NOMO-1 treated with DMSO at 0.1 percent for 48 hours (cell line): ENCODE results near the gene RPS27L.

Source experiments
- DNase-seq: peaks from one replicate; lab custom pipeline; 2025; ENCODE audit not compliant: unreplicated experiment; lab: John Stamatoyannopoulos, UW

The RPS27L gene

DNA sequence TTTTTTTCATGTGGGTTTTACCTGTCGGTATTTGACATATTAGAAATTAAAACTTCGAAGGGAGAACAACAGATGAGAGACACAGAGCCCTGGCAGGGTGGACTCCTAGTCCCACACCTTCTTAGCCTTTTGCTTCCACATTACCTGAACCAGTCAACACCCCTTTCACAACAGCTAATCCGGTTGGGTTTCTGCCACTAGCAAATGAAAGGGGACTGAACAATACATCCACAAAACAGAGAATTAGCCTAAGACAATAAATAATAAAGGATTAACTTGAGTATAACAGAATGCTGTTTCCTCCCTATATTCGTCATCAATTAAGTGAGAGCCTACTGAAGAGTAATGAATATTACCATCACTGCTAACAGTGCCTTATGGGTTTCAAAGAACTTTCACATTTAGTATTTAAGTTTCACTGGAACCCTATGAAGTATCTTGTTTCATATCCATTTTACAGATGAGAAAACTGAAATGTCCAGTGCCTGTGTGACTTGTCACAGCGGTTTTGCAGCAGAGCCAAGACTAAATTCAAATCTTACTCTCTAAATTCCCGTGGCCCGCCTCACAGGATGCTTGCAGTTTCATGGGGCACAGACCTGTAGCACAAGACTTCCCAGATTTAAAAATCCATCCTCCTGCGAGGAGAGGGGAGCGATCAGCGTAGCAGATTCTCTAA lies 31.1 kb upstream of the RPS27L start:
- no peak for DNase-seq

DNA sequence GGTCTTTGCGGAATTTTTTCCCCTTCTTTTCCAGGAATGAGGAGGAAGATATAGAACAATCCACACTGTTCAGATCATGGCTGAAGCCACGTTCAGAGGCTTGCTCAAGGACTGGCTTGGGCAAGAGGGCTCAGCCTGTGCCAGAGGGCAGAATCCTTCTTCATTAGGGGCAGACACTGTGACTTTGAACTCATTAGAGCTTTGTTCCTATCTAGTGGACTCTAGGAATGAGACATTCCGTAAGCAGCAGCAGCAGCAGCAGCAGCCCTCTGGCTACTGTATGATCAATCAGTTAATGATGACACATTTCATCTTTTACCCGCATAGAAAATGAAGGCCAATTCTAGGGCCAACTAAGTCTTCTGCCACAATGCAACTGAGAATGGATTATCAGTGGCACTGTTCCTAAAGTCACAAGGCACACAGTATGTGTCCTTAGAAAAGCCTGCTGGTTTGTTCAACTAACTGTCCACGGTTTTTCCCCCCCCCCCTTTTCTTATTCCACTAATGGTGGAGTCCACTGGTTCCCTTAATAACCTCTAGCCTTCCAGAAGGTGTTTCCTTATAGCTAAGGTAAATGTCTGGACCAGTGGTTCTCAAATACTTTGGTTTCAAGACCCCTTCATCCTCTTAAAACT lies 30.4 kb upstream of the RPS27L start:
- no peak for DNase-seq

DNA sequence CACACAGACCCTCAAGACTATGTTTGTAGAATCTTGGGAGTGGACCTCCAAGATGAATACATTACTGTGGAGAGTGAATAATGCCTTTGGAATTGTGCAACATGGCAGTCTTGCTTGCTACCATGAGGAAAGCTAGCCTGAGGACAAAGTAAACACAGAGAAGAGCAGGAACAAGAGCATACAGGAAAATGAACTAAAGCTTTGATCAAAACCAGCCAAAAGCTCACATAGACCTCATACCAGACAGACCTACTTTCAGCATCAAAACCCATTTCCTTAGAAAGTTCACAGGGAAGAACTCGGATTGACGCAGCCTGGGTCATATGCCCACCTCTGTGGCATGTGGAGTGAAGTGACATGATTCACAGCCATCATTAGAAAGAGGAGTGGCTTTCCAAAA lies 28.8 kb upstream of the RPS27L start:
- DNase-seq = no peak

DNA sequence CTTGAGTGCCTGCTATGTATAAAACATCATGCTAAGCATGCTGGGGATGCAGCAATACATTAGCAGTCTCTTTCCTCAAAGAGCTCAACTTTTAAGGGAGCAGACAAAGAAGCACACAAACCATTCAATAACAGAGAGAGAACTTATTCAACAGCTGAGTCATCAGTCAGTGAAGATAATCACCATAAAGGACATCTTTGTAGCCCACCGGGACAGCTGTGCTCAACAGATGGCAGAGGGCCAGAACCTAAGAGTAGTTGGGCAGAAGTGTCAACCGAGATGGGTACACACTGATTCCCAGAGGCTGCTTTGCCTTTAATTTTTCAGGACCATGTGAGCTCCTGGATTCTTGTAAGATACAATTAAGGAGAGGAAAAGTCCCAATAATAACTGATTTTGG lies 27.9 kb upstream of the RPS27L start:
- DNase-seq = no peak

DNA sequence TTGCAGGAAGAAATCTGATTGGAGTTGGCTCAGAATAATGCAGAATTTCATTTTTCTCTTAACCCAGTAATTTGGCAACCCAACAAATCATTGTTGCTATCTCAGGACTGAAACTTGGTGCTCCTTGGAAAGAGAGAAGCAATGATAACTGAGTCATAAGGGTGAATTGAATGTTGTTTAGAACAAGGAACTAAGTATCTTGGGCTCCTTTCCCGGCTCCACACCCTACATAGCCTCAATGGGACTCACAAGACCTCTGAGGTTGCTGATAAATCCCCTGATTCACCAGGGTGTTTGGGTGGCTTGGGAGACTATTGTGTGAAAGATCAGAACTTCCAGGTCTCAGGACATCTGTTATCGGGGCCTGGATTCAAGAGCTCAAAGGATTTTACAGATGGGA lies 24.4 kb upstream of the RPS27L start:
- no peak for DNase-seq

DNA sequence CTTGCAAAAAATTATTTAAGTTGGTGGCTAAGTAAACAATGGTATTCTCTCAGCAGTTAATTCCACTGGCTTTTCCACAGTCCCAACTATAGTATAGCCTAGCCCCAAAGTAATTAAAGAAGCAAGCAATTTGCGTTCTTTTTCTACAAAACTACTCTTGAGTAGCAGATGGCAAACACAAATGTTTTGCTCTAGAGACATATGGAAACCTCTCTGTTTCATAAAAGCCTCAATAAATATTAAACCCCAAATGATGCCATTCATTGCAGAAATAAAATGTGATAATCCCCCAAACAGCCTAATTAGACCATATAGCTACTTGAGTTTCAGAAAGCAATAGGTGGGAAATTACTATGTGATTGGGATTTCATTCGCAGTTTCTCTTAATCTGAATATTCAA lies 23.5 kb upstream of the RPS27L start:
- DNase-seq = no peak

DNA sequence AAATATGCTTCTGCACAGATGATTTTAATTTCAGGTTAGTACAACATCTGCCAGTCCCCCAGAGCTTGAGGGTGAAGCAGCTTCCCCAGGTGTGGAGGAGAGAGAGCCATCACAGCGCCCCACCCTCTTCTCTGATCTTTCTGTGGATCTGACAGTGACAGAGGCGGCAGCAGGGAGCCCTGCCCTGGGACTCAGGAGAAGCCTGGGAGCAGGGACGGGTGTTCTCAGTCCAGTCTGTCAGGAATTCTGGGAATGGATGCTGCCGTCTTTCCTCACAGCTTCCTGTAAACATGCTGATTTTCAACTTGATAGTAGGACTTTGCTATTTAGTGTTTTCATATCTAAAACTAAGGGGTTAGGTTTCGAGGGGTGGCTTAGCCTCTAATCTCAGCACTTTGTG lies 20.8 kb upstream of the RPS27L start:
- no peak for DNase-seq

DNA sequence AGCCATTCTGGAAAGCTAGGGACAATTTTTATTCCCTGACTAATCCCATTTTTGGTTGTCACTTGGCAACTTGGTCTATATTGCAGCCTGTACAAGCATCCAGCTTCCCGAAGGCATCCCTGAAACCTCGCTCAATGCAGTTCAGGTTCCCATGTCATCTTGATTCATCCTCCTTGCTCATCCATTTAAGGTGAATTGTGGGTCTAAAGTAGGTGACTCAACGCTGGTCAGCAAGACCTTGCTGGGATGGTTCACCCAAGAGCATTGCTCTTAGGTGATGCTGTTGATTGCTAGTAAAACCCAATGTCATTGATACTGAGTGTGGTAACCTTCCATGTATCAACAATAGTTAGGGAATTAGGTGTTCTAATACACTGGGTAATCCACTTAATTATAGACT lies 19.0 kb upstream of the RPS27L start:
- no peak for DNase-seq

DNA sequence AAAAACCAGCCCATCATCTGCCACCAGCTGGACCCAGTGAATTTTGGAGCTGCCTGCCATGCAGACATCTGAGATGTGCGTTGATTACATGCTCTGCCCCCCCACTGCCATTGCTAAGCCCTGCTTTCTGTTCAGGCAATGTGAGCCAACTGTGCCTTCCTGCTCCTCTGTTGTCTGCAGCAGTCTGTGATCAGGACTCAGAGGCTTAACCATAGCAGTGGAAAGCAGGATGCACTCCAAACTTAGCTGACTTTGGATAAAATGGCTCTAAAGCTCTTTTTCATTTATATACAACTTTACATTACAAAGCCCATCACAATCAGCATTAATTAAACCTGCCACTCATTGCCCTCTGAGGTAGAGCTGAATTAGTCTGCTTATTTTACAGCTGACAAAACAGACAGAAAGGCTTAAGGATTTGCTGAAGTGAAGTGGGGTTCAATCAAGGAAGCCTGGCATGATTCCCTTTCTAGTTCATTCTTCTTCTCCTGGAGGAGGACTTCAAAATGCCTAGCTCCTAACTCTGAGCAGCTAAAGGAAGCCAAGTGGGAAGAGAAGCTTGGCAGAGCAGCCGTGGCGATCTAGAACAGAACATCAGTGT lies 15.7 kb upstream of the RPS27L start:
- no peak for DNase-seq

DNA sequence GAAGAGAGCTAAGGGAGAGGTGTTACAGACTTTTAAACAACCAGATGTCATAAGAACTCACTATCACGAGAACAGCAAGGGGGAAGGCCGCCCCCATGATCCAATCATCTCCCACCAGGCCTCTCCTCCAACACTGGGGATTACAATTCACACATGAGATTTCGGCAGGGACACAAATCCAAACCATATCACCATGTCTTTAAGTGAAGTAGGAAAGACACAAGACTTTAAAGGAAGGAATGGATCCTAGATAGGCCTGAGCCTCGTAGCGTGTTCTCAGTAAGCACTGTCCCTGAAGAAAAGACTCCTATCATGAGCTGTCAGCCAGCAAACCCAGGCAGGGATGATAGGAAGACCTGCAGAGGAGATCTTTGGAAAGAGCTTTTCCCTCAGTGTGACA lies 15.1 kb upstream of the RPS27L start:
- no peak for DNase-seq

DNA sequence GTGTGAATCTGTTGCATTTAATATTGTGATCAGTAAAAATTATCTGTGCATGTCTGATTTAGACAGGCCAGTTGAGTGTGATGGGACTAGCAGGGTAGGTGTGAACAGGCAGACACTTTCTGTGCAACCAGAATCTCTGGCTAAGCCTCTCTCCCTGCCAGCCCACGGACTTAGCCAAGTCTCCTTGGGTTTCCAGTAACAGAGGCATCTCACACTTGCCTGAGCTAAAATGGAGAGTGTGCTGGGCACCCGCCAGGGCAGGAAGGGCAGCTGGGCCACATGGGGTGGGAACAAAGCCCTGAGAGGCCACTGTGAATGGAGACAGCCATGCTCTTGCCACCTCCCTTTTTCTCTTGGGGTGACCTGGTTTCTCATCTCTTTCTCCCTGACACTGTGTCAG lies 12.5 kb upstream of the RPS27L start:
- DNase-seq = no peak

DNA sequence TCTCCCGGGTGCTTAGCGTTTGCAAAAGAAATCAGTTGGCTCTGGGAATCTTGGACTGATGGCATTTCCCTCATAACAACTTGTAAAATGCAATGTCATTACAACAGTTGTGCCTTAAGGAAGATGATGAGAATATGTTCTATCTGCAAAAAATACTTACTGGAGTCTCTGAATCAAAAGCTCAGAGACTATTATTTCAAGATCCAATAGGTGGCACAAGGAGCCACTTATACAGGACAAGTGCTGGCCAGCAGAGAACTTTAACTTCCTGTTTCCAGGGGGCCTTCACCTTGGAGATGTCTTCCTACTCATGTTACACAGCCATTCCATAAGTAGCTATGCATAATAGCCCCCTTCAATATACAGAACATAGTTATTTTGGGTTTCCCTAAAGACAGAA lies 8.9 kb upstream of the RPS27L start:
- peak; percentile 29 for DNase-seq

DNA sequence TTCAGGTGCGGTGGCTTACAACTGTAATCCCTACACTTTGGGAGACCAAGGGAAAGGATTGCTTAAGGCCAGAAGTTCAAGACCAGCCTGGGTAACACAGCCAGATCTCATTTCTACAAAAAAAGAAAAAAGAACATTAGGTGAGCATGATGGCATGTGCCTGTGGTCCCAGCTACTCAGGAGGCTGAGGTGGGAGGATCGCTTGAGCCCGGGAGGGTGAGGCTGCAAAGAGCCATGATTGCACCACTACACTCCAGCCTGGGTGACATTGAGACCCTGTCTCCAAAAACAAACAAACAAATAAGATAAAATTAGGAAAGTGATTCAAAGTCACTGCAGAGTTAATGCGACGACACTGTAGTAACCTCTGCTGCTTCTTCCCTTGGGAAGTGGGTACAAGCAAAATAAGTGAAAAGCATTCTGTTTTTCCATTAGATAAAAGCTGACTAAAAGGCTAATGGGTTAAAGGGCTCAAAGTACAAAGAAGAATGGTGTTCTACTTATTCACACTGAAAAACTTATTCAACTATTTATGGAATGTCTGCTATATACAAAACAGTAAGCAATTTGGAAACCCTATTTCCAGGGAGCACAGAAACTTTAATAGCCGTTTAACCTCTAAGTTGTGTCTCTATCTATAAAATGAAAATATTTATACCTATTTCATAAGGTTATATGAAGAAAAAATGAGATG lies 8.0 kb upstream of the RPS27L start:
- no peak for DNase-seq

DNA sequence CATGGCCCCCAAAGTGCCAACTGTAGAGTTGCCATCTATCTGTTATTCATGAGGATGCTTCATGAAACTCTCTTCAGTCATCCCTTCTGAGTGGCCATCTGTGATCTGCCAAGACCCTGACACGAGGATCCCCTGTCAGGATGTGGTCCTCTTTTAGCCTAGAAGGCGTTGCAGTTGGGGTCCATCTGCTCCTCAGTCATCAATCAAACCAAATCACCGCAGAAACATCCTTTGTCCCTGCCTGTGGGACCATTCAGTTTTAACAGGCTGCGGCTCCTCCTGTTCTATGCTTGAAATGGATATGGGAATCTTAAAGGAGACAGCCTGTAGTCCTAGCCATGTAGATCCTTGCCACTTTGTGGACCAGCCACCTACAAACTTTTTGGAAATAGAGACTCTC lies 5.9 kb upstream of the RPS27L start:
- no peak for DNase-seq

DNA sequence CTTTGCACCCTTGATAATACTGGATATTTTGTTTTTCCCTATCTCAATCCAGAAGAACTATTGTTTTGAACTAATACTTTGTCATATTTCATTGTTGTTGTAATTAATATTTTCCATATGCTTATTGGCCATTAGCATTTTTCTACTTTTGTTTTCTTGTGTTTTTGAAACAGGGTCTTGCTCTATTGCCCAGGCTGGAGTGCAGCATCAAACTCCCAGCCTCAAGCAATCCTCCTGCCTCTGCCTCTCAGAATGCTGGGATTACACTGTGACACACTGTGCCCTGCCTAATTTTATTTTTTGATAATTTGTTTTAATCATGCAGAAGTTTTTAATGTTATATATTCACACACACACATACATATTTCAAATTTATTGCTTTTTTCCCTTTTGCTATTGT lies 3.4 kb upstream of the RPS27L start:
- no peak for DNase-seq

DNA sequence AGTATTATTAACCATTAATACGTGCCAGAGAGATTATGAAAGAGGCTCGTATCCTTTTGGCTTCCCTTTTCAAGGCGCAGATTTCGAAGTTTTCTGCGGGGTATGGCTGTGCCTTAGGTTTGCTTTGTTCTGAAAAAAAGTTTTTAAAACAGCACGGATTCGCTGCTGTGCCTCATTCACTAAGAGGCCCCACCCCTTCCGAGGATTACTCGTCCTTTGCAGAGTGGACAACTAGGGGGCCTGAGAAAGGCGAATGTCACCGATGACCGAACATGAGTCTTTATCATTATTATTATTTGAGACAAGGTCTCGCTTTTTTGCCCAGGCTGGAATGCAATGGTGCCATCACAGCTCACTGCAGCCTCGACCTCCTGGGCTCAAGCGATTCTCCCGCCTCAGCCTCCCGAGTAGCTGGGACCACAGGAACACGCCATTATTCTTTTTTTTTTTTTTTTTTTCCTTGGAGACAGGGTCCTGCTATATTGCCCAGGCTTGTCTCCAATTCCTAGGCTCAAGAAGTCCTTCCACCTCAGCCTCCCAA lies 684 bp upstream of the RPS27L start:
- DNase-seq = peak; percentile 59

DNA sequence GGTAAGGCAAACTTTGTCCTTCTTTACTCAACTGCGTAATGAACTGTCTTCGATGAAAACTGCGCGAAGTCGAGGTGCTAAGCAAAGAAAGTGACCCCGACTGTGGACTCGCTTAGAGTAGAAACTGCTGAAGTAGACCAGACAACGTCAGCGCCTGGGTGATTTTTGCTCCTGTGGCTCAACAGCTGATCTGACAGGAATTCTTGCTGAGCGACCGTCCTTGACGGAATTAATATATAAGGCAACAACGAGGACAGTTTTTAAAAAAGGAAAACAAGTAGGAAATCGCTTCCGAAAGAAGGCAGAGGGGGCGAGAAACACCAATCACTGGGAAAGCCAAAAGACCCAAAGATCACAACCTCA lies 541 bp downstream of the RPS27L start:
- DNase-seq = peak; percentile 28

DNA sequence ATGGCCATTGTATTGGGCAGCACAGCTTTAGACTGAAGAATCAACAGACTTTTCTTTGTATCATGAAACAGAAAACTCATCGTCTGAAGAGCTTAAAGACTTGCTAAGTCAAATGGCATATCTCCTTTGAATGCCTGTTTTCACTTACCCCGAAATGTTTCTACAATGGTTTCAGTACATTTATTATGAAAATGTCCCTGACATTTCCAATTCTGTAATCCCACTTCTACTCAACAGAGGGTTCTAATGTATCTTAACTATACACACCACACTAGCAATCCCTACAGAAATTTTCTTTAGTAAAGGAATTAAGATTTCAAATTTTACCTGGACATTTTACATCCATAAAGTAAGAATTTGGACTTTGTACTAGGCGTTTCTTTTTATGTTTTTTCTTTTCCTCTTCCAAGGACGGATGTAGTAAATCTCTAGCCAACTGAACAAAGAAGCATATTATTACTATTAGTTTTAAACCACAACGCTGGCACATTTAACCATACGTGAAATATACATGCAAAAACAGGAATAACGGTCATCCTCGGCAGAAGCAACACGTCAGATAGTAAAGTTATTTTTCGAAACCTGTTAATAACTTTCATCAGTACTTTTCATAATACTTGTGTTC lies 1.1 kb downstream of the RPS27L start:
- DNase-seq = no peak

DNA sequence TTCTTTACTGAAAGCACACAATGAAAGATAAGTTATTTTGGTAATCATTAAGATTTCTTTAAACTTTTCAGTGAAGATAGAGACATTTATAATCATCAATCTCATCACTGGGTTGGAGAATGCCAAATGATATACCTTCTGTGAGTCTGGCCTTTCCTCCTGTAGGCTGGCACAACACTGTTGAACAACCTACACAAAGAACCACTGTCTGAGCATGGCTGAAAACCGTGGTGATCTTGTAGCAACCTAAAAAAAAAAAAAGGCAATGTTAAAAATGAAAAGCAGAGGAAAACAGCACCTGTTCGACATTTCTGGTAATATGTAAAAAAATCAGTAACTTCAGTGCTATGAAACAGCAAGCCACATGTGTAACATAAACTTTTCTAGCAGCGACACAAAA lies 1.8 kb downstream of the RPS27L start:
- no peak for DNase-seq

DNA sequence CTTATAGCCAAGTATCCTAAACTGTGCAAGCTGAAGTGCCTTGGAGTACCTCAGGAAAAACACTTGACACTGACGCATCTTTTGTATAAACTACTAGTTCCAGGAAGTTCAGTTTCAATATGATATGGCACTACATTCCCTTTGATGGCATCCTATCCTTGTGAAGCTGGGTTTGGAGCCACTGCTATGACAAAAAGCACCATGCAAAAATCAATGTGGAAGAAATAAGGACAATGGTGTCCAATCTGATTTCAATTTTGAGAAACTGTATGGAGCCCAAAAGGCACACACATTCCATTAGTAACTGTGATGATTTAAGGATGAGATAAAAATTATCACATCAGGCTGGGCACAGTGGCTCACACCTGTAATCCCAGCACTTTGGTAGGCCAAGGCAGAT lies 5.6 kb downstream of the RPS27L start:
- DNase-seq = no peak

DNA sequence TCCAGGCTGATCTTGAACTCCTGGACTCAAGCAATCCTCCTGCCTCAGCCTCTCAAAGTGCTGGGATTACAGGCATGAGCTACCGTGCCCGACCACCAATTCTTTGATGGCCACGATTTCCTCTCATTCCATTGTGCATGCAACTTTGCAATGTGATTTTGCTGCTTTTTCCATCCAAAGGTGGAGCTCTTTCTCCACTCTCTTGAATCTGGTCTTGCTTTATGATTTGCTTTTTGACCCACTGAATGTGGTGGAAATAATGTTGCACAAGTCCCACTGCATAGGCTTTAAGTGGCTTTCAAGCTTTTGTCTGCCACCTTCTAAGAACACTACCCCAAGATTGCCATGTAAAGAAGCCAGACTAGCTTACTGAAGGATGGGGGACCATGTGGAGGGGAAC lies 10.6 kb downstream of the RPS27L start:
- DNase-seq = no peak

DNA sequence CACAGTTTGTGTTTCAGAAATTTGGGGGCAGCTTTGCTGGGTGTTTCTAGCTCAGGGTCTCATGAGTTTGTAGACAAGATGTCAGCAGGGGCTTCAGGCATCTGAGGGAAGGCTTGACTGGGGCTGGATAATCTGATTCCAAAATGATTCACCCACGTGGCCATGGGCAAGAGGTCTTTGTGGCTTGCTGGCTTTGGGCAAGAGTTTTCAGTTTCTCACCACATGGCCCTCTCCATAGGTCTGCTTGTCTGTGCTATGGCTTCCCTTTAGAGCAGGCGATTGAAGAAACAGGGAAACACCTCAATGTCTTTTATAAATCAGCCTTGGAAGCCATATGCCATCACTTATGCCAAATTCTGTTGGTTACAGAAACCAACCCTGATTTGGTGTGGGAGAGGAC lies 11.9 kb downstream of the RPS27L start:
- no peak for DNase-seq
